Hepatocyte (in vitro differentiated cells): ENCODE data around the gene BICD1.

Source experiments
- EZH2 ChIP-seq: fragments of 200-600 bp; sonication (generic); IDR thresholded peaks from 2 replicates; pipeline ENCODE4 v1.6.1; 2016; ENCODE audit warnings: antibody characterized with exemption, mild to moderate bottlenecking, borderline replicate concordance
- TF ChIP-seq, protein P1 (sequence below): fragments of 200-600 bp; sonication (generic); IDR thresholded peaks from 2 replicates; pipeline ENCODE4 v1.5.1; 2016; ENCODE audit warnings: antibody characterized with exemption, mild to moderate bottlenecking; ENCODE audit not compliant: poor library complexity

DNA sequence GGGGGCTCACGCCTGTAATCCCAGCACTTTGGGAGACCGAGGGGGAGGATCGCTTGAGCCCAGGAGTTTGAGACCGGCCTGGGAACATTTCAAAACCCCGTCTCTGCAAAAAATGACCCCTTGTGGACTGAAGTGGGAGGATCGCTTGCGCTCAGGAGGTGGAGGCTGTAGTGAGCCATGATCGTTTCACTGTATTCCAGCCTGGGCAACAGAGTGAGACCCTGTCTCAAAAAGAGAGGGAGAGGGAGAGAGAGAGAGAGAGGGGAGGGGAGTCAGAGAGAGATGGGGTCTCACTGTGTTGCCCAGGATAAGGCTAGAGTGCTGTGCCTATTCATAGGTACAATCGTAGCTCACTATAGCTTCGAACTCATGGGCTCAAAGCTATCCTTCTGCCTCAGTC is 295.5 kb downstream of the BICD1 start:
- TF ChIP-seq, protein P1, sequence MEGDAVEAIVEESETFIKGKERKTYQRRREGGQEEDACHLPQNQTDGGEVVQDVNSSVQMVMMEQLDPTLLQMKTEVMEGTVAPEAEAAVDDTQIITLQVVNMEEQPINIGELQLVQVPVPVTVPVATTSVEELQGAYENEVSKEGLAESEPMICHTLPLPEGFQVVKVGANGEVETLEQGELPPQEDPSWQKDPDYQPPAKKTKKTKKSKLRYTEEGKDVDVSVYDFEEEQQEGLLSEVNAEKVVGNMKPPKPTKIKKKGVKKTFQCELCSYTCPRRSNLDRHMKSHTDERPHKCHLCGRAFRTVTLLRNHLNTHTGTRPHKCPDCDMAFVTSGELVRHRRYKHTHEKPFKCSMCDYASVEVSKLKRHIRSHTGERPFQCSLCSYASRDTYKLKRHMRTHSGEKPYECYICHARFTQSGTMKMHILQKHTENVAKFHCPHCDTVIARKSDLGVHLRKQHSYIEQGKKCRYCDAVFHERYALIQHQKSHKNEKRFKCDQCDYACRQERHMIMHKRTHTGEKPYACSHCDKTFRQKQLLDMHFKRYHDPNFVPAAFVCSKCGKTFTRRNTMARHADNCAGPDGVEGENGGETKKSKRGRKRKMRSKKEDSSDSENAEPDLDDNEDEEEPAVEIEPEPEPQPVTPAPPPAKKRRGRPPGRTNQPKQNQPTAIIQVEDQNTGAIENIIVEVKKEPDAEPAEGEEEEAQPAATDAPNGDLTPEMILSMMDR = no peak
- TF ChIP-seq EZH2 = no peak
